ENCODE results near the gene SLC35A3.
"Not testable (repeated sequence)": the region's sequence is repeated elsewhere in the genome, so short reads cannot be mapped to it uniquely, and the experiment has no call there.

SLC35A3 gene

GRCh38 chr1:99975529-99975928 is 5.7 kb downstream of the SLC35A3 start:
- TF ChIP-seq CTCF (IDR thresholded peaks at IDR 0.05; ENCODE audit: borderline replicate concordance, insufficient read depth, low read depth, low read length): no peak
- H3K4me3 ChIP-seq (ENCODE audit: low read depth, low read length): no peak overlapping the region

GRCh38 chr1:99977326-99977725 is 7.5 kb downstream of the SLC35A3 start:
- not testable (repeated sequence) for H3K4me3 ChIP-seq (ENCODE audit: low read depth, low read length)

GRCh38 chr1:99978218-99978617 is 8.4 kb downstream of the SLC35A3 start:
- TF ChIP-seq CTCF (IDR thresholded peaks at IDR 0.05; ENCODE audit: borderline replicate concordance, insufficient read depth, low read depth, low read length): no peak
- H3K4me3 ChIP-seq (ENCODE audit: low read depth, low read length): no peak overlapping the region

GRCh38 chr1:99979091-99979490 is 9.3 kb downstream of the SLC35A3 start:
- no peak overlapping the region for H3K4me3 ChIP-seq (ENCODE audit: low read depth, low read length)
- TF ChIP-seq CTCF (IDR thresholded peaks at IDR 0.05; ENCODE audit: borderline replicate concordance, insufficient read depth, low read depth, low read length): no peak

GRCh38 chr1:99980928-99981327 is 11.1 kb downstream of the SLC35A3 start:
- no peak overlapping the region for H3K4me3 ChIP-seq (ENCODE audit: low read depth, low read length)
- TF ChIP-seq CTCF (IDR thresholded peaks at IDR 0.05; ENCODE audit: borderline replicate concordance, insufficient read depth, low read depth, low read length): no peak

- H3K4me3 ChIP-seq (ENCODE audit: low read depth, low read length): no peak overlapping the region
- no peak for TF ChIP-seq CTCF (IDR thresholded peaks at IDR 0.05; ENCODE audit: borderline replicate concordance, insufficient read depth, low read depth, low read length)
Observed at GRCh38 chr1:99986656-99987225, 16.9 kb downstream of the SLC35A3 start.

- no peak for TF ChIP-seq CTCF (IDR thresholded peaks at IDR 0.05; ENCODE audit: borderline replicate concordance, insufficient read depth, low read depth, low read length)
Observed at GRCh38 chr1:99988210-99988765, 18.5 kb downstream of the SLC35A3 start.

More at GRCh38 chr1:99988210-99988765, 18.5 kb downstream of the SLC35A3 start:
- H3K4me3 ChIP-seq (ENCODE audit: low read depth, low read length): no peak overlapping the region
